ENCODE results near the gene CLEC2L.
"Not testable (repeated sequence)": the region's sequence is repeated elsewhere in the genome, so short reads cannot be mapped to it uniquely, and the experiment has no call there.

CLEC2L gene

DNA sequence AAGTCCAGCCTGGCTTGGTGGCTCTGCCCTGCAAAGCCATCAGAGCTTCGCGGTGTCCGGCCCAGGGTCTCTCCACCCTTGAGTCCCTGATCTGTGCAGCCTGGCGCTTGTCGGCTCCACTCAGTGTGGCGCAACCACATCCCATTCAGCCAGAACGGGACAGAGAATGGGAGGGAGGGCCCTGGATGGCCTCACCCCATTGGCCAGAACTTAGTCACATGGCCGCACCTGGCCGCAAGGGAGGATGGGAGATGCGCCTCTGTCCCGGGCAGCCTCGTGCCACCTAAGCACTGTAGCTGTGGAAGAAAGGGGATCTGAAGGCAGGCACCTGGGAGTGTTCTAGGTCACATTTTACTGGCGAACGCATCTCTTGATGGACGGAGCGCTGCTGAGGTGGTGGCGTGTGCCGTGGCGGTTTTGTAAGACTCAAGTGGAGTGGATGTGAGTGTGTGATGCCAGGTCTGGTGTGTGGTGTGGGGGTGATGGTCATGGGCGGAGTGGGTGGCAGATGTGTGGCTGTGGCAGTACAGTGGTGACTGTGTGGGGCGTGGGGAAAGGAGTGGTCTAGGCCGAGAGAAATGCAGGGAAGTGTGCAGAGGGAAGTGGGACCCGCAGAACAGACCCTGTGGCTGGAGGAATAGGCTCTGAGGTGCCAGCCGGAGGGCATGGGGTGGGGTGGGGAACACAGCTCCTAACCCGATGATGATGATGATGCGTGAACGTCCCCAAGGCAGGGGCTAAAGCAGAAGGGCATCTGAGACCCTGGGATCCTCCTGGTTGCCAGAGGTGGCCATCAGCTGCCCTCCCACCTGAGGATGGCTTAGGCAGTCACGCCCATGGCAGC lies 19.0 kb downstream of the CLEC2L start:
- POLR2A ChIA-PET: no interaction called here
- CTCF ChIA-PET: interaction anchor here (1.0 to 1.9 kb wide), 2 partner anchors 43 to 108 kb away, joined by 3 to 6 read pairs; no protein-coding TSS in a partner anchor
- H3K4me3 ChIP-seq (ENCODE audit: low read depth, low read length): no peak overlapping the region
- DNase-seq (ENCODE audit: low read depth, low spot score): no peak
- TF ChIP-seq, protein P1, sequence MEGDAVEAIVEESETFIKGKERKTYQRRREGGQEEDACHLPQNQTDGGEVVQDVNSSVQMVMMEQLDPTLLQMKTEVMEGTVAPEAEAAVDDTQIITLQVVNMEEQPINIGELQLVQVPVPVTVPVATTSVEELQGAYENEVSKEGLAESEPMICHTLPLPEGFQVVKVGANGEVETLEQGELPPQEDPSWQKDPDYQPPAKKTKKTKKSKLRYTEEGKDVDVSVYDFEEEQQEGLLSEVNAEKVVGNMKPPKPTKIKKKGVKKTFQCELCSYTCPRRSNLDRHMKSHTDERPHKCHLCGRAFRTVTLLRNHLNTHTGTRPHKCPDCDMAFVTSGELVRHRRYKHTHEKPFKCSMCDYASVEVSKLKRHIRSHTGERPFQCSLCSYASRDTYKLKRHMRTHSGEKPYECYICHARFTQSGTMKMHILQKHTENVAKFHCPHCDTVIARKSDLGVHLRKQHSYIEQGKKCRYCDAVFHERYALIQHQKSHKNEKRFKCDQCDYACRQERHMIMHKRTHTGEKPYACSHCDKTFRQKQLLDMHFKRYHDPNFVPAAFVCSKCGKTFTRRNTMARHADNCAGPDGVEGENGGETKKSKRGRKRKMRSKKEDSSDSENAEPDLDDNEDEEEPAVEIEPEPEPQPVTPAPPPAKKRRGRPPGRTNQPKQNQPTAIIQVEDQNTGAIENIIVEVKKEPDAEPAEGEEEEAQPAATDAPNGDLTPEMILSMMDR (IDR thresholded peaks at IDR 0.05; ENCODE audit: insufficient read depth, low read length, missing control alignments): no peak

DNA sequence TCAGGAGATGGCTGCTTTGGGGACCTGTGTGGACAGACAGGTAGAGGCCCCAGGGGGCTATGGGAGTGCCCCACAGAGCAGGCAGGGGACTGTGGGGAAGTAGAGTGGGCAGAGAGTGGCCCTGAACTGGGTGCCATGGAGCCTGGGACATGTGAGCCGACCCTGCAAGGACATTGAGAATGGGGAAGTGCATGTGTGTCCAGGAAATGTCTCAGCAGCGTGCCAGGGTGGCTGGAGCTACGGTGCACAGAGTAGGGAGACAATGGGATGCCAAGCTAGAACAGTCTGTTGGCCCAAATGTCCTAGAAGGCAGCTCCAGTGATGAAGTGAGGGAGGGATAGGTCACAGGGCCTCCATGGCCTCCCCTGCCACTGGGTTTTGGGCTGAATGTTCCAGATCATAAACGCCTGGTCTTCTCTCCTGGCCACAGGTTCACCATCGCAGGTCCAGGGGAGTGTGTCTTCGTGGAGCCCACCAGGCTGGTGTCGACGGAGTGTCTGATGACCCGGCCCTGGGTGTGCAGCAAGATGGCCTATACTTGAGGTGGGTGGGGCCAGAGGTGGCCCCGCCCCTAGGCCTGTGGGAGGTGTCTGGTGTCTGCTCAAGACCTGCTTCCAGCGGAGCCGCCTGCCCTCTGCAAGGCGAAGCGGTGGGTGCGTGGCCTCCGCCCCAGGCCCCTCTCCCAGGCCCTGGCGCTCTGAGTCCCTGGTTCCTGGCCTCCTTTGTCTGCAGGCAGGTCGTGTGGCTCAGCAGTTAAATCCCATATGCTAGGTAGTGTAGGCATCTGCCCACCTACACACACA lies 20.5 kb downstream of the CLEC2L start:
- TF ChIP-seq, protein P1 (IDR thresholded peaks at IDR 0.05; ENCODE audit: insufficient read depth, low read length, missing control alignments): no peak
- POLR2A ChIA-PET: no interaction called here
- H3K4me3 ChIP-seq (ENCODE audit: low read depth, low read length): no peak overlapping the region
- DNase-seq (ENCODE audit: low read depth, low spot score): no peak
- CTCF ChIA-PET: interaction anchor here (1.2 kb wide), 1 partner anchor 43 kb away, joined by 4 read pairs; no protein-coding TSS in a partner anchor

DNA sequence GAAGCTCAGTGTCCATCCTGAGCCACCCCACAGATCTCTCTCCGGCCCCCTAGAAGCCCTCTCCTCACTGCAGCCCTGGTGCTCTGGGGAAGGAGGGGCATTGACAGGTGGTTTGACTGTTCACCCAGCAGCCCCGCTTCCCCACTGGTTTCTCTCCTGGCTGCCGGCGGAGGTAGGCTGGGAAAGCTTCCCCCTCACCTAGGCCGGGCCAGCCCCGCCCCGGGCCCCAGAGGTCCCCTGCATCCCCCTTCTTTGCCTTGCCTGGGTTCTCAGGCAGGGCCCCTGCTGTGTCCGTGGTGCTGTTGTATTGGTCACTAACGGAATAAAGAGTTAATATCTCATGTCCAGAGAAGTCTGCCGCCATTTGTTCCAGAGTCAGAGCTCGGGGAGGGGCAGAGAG lies 21.2 kb downstream of the CLEC2L start:
- no peak overlapping the region for H3K4me3 ChIP-seq (ENCODE audit: low read depth, low read length)
- CTCF ChIA-PET: interaction anchor here (1.2 kb wide), 1 partner anchor 44 kb away, joined by 4 read pairs; no protein-coding TSS in a partner anchor
- POLR2A ChIA-PET: no interaction called here
- no peak for DNase-seq (ENCODE audit: low read depth, low spot score)
- TF ChIP-seq, protein P1 (IDR thresholded peaks at IDR 0.05; ENCODE audit: insufficient read depth, low read length, missing control alignments): no peak

DNA sequence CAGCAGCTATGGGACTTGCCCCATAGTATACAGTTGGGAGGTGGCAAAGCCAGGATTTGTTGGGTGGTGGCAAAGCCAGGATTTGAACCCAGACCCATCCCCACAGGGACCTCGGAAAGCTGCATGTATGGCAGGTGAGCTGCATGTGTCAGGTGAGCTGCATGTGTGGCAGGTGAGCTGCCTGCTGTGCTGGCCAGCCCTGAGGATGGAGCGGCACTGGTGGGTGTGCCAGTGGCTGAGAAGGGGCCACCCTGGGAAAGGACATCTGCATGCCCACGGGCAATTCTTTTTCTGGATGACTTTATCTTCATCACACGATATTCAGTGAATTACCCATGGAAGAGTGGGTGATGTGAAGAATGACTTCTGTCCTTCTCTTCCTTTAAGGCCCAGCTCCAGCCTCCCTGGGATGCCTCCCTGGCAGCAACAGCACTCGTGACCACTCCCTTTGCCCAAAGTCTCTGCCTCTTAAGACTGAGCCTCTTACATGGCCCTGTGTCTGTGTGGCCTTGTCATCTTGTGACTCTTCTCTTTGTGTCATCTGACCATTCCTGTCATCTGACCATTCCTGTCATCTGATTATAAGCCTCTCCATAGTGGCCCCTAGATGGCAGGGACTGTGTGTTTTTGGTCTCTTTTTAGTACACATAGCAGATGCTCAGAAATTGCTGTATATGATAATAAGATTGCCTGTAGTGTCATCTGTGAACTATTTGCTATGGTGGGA lies 25.0 kb downstream of the CLEC2L start:
- POLR2A ChIA-PET: interaction anchor here (0.7 kb wide), 1 partner anchor 661 kb away, joined by 3 read pairs; no protein-coding TSS in a partner anchor
- no peak overlapping the region for H3K4me3 ChIP-seq (ENCODE audit: low read depth, low read length)
- CTCF ChIA-PET: interaction anchor here (1.1 kb wide), 1 partner anchor 10 kb away, joined by 3 read pairs; no protein-coding TSS in a partner anchor
- no peak for DNase-seq (ENCODE audit: low read depth, low spot score)
- TF ChIP-seq, protein P1 (IDR thresholded peaks at IDR 0.05; ENCODE audit: insufficient read depth, low read length, missing control alignments): no peak

DNA sequence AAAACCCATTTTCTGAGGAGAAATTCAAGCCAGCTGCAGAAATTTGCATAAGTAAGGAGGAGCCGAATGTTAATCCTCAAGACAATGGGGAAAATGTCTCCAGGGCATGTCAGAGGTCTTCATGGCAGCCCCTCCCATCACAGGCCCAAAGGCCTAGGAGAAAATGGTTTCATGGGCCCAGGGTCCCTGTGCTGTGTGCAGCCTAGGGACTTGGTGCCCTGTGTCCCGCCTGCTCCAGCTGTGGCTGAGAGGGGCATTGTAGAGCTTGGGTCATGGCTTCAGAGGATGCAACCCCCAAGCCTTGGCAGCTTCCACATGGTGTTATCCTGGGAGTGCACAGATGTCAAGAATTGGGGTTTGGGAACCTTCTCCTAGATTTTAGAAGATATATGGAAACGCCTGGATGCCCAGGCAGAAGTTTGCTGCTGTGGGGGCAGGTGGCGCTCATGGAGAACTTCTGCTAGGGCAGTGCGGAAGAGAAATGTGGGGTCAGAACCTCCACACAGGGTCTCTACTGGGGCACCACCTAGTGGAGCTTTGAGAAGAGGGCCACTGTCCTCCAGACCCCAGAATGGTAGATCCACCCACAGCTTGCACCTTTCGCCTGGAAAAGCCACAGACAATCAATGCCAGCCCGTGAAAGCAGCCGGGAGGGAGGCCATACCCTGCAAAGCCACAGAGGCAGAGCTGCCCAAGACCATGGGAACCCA lies 30.7 kb downstream of the CLEC2L start:
- H3K4me3 ChIP-seq (ENCODE audit: low read depth, low read length); DNase-seq (ENCODE audit: low read depth, low spot score); POLR2A ChIA-PET: not testable (repeated sequence)
- CTCF ChIA-PET: interaction anchor here (1.5 kb wide), 1 partner anchor 54 kb away, joined by 4 read pairs; no protein-coding TSS in a partner anchor
